GM12878 (cell line): Measurements from ENCODE around the gene GABARAPL2. TPM values are rescaled to one million over a fixed set of nuclear protein-coding genes. Genes with fewer than 3 reads are reported as not detected.

Source experiments
- ATAC-seq: fragments of 200-7000 bp; cut with Tn5 transposase; 3 replicates; pipeline ENCODE4 v1.9.1; 2020; ENCODE audit warnings: mild to moderate bottlenecking, moderate library complexity
- BruUV-seq: library from RNA; stranded (reverse); fragments of 400-500 nt; replicated peaks from 2 replicates; lab custom pipeline; 2021; lab: Mats Ljungman, UMichigan
- CTCF ChIA-PET: fragments of 300-600 bp; sonication (Branson Sonifier 250); formaldehyde crosslinking; extraction: SDS; loops from one replicate; lab custom pipeline; 2021; ENCODE audit warnings: inconsistent platforms; lab: Yijun Ruan, JAX
- POLR2A ChIA-PET: fragments of 350-600 bp; formaldehyde crosslinking; extraction: SDS; loops from one replicate; lab custom pipeline; 2021; ENCODE audit warnings: inconsistent platforms; lab: Charles Lee
- RAD21 ChIA-PET: fragments of 300-600 bp; sonication (Branson Sonifier 250); formaldehyde crosslinking; loops from one replicate; lab custom pipeline; 2023; ENCODE audit warnings: antibody characterized with exemption; ENCODE audit not compliant: unreplicated experiment; lab: Charles Lee
- SMC1A ChIA-PET: fragments of 300-600 bp; sonication (Branson Sonifier 250); formaldehyde crosslinking; loops from one replicate; lab custom pipeline; 2023; ENCODE audit not compliant: unreplicated experiment, uncharacterized antibody; lab: Charles Lee
- DNase-seq: peaks from one replicate; pipeline ENCODE4 v3.0.0-alpha.2; 2011; ENCODE audit warnings: low read depth, low spot score
- FAIRE-seq: peaks from 3 replicates; lab custom pipeline; 2011; peaks lifted over from hg19 to GRCh38; lab: Jason Lieb, UNC
- H2AFZ ChIP-seq: 2 replicates; pipeline ENCODE4 v1.6.0; 2011; ENCODE audit warnings: low read depth, low read length, control low read depth; ENCODE audit not compliant: control insufficient read depth
- H3K27ac ChIP-seq: 2 replicates; pipeline ENCODE4 v1.5.1; 2011; ENCODE audit warnings: control low read depth; ENCODE audit not compliant: control insufficient read depth, insufficient read depth
- H3K27me3 ChIP-seq, 2 experiments: replicated peaks in 1 of 2; 2 replicates each; pipeline versions ENCODE4 v1.6.0 to v1.6.1; 2011; ENCODE audit warnings: low read length in 1 of 2; ENCODE audit not compliant: control insufficient read depth in 2 of 2, insufficient read depth in 2 of 2
- H3K36me3 ChIP-seq, 2 experiments: 2 replicates each; pipeline ENCODE4 v1.5.1; 2011; ENCODE audit warnings: low read length in 1 of 2; ENCODE audit not compliant: control insufficient read depth in 2 of 2, insufficient read depth in 2 of 2
- H3K4me1 ChIP-seq: 2 replicates; pipeline ENCODE4 v1.6.1; 2011; ENCODE audit warnings: mild to moderate bottlenecking, low read length, moderate library complexity, mixed read lengths; ENCODE audit not compliant: control insufficient read depth, insufficient read depth
- H3K4me2 ChIP-seq: 2 replicates; pipeline ENCODE4 v1.6.0; 2011; ENCODE audit warnings: control low read depth; ENCODE audit not compliant: control insufficient read depth, insufficient read depth
- H3K4me3 ChIP-seq: fragments of 200-600 bp; sonication (generic); 2 replicates; pipeline ENCODE4 v1.5.1; 2016
- H3K79me2 ChIP-seq: 2 replicates; pipeline ENCODE4 v1.6.0; 2011; ENCODE audit warnings: low read length; ENCODE audit not compliant: control insufficient read depth, insufficient read depth
- H3K9ac ChIP-seq: 2 replicates; pipeline ENCODE4 v1.8.0; 2011; ENCODE audit warnings: low read length, control low read depth, mixed read lengths; ENCODE audit not compliant: control insufficient read depth, insufficient read depth
- H3K9me3 ChIP-seq: replicated peaks from 3 replicates; pipeline ENCODE4 v1.5.1; 2011; ENCODE audit warnings: mild to moderate bottlenecking, low read length; ENCODE audit not compliant: control insufficient read depth, insufficient read depth
- H4K20me1 ChIP-seq: 2 replicates; pipeline ENCODE4 v1.6.0; 2011; ENCODE audit not compliant: control insufficient read depth, insufficient read depth
- BCL11A ChIP-seq: IDR thresholded peaks from 2 replicates; pipeline ENCODE4 v1.6.1; 2011; ENCODE audit warnings: low read depth, low read length
- CBFB ChIP-seq: IDR thresholded peaks from 2 replicates; pipeline ENCODE4 v1.6.1; 2016; ENCODE audit warnings: antibody characterized with exemption, low read depth
- CHD1 ChIP-seq: IDR thresholded peaks from 2 replicates; pipeline ENCODE4 v1.6.1; 2012; ENCODE audit warnings: low read depth, low read length, improper control_type of control experiment
- CHD2 ChIP-seq: IDR thresholded peaks from 2 replicates; pipeline ENCODE4 v1.6.1; 2011; ENCODE audit warnings: low read depth, low read length, improper control_type of control experiment, borderline replicate concordance
- EED ChIP-seq: sonication (generic); IDR thresholded peaks from 2 replicates; pipeline ENCODE4 v1.6.1; 2016; ENCODE audit warnings: antibody characterized with exemption, low read depth
- EGR1 ChIP-seq, 2 experiments: IDR thresholded peaks; 1 replicate in 1 of 2; 2 replicates in 1 of 2; pipeline ENCODE4 v1.6.1; 2011 to 2012; ENCODE audit warnings: low read depth in 2 of 2, low read length in 2 of 2, borderline replicate concordance in 1 of 2, mild to moderate bottlenecking in 1 of 2, moderate library complexity in 1 of 2
- ETV6 ChIP-seq, 2 experiments: fragments of 450-650 bp in 1 of 2; IDR thresholded peaks in 1 of 2; conservative IDR thresholded peaks in 1 of 2; 2 replicates each; pipeline ENCODE4 v1.6.1; 2014; ENCODE audit warnings: antibody characterized with exemption in 1 of 2, borderline replicate concordance in 1 of 2, low read depth in 1 of 2, mild to moderate bottlenecking in 1 of 2, moderate library complexity in 1 of 2
- GABPA ChIP-seq: IDR thresholded peaks from 2 replicates; pipeline ENCODE4 v1.6.1; 2014; ENCODE audit warnings: antibody characterized with exemption, low read depth, mild to moderate bottlenecking, inconsistent platforms
- IRF4 ChIP-seq: IDR thresholded peaks from 2 replicates; pipeline ENCODE4 v1.6.1; 2011; ENCODE audit warnings: low read depth, low read length
- NFIC ChIP-seq: IDR thresholded peaks from 2 replicates; pipeline ENCODE4 v1.6.1; 2012; ENCODE audit warnings: low read depth, mild to moderate bottlenecking, inconsistent platforms, low read length, moderate library complexity
- PAX5 ChIP-seq: IDR thresholded peaks from 2 replicates; pipeline ENCODE4 v1.6.1; 2011; ENCODE audit warnings: low read depth, low read length, borderline replicate concordance
- PAX8 ChIP-seq: fragments of 450-650 bp; IDR thresholded peaks from 2 replicates; pipeline ENCODE4 v1.6.1; 2017; ENCODE audit warnings: mild to moderate bottlenecking, moderate library complexity
- RCOR1 ChIP-seq: conservative IDR thresholded peaks from 2 replicates; pipeline ENCODE4 v1.6.1; 2012; ENCODE audit warnings: low read depth, low read length, improper control_type of control experiment
- RUNX3 ChIP-seq: IDR thresholded peaks from 2 replicates; pipeline ENCODE4 v1.6.1; 2012; ENCODE audit warnings: low read length, inconsistent platforms
- SRF ChIP-seq, 2 experiments: IDR thresholded peaks; 2 replicates each; pipeline ENCODE4 v1.6.1; 2011; ENCODE audit warnings: low read depth in 2 of 2, low read length in 2 of 2, mild to moderate bottlenecking in 1 of 2, moderate library complexity in 1 of 2
- STAT3 ChIP-seq: IDR thresholded peaks from 2 replicates; pipeline ENCODE4 v1.6.1; 2011; ENCODE audit warnings: low read depth, low read length, improper control_type of control experiment
- TCF7 ChIP-seq: IDR thresholded peaks from 2 replicates; pipeline ENCODE4 v1.6.1; 2014; ENCODE audit warnings: antibody characterized with exemption, borderline replicate concordance
- ZBED1 ChIP-seq: IDR thresholded peaks from 2 replicates; pipeline ENCODE4 v1.6.1; 2016; ENCODE audit warnings: borderline replicate concordance
- ZNF622 ChIP-seq: fragments of 450-650 bp; IDR thresholded peaks from 2 replicates; pipeline ENCODE4 v1.6.1; 2017; ENCODE audit warnings: mild to moderate bottlenecking, inconsistent platforms
- whole genome bisulfite sequencing: methylation state at CpG from one replicate; pipeline ENCODE4 v1.1.6; 2016; ENCODE audit warnings: low lambda C conversion rate; ENCODE audit not compliant: insufficient replicate concordance, insufficient coverage; ENCODE audit errors: missing lambda C conversion rate; 5-methylcytosine and 5-hydroxymethylcytosine counted together
- in situ Hi-C: fragments of 300-500 bp; cut with MboI; formaldehyde crosslinking; loops from 9 replicates; pipeline ENCODE4 v1.14.3; 2018; ENCODE audit warnings: mixed read lengths
- intact Hi-C: fragments of 100-400 bp; cut with micrococcal nuclease; formaldehyde crosslinking; loops from one replicate; pipeline ENCODE4 v1.14.2; 2022; ENCODE audit not compliant: unreplicated experiment
- polyA plus RNA-seq, 11 experiments: library from polyadenylated mRNA; depleted of rRNA in 4 of 11; unstranded in 6 of 11; stranded (reverse) in 5 of 11; fragments of >200 nt; fragmentation: Nextera tagmentation in 4 of 11; fragmentation: Illumina TruSeq in 1 of 11; extraction: Ambion mirVana in 4 of 11; extraction: Trizol in 1 of 11; gene quantifications; 1 replicate in 1 of 11; 2 replicates in 10 of 11; pipeline versions ENCODE4 v1.2.1 to v1.2.3, GENCODE V29; 2011 to 2016; ENCODE audit warnings: inconsistent platforms in 2 of 11, missing spikeins in 2 of 11, low read depth in 1 of 11
- total RNA-seq, 4 experiments: library from RNA; depleted of rRNA in 3 of 4; stranded (reverse); fragments of >200 nt in 3 of 4; fragmentation: Illumina TruSeq in 1 of 4; extraction: Trizol in 1 of 4; gene quantifications; 2 replicates each; pipeline versions ENCODE4 v1.2.1 to v1.2.3, GENCODE V29; 2013 to 2021

Gene GABARAPL2
- total and polyA plus RNA-seq, 10 of the 15 experiments (the other 5 are each of a cell fraction or from before 2014, with no cell fraction given): 61.9 to 359 (median 128) TPM

GRCh38 chr16:75615619-75616018 is 49.4 kb downstream of the GABARAPL2 start:
- ChIA-PET CTCF (interaction anchor here (1.0 to 9.5 kb wide), 5 partner anchors 9 to 151 kb away, joined by 3 to 153 read pairs (median 4); partner anchors contain the start of gene TMEM170A), SMC1A (interaction anchor here (1.7 kb wide), 1 partner anchor 9 kb away, joined by 6 read pairs; no protein-coding TSS in a partner anchor), POLR2A (interaction anchor here (0.6 kb wide), 1 partner anchor 26 kb away, joined by 4 read pairs; no protein-coding TSS in a partner anchor), RAD21 (interaction anchor here (0.7 kb wide), 1 partner anchor 140 kb away, joined by 4 read pairs; no protein-coding TSS in a partner anchor)
- in situ Hi-C loops: no loop called here
- no TSS peak for BruUV-seq
- no peak for DNase-seq
- Histone ChIP-seq H3K9me3 (no peaks in the 10 kb centered on the region), H3K27me3 (no peaks in the 10 kb centered on the region), H3K4me1 (peaks cover 21% of the 10 kb centered on the region), H3K79me2 (peaks cover 2% of the 10 kb centered on the region; the same call in 1 of the 2 replicates), H3K36me3 (peaks cover 6 to 33% of the 10 kb centered on the region in 2 experiments), H3K4me3 (no peak overlapping the region), H2AFZ (no peak overlapping the region), H3K9ac (no peak overlapping the region), H4K20me1 (no peaks in the 10 kb centered on the region), H3K4me2 (no peak overlapping the region), H3K27ac (peak overlapping the region; percentile 32; the same call in 1 of the 2 replicates)
- intact Hi-C loops: no loop called here
- WGBS: 100% methylated on average over 2 of the region's 2 CpGs
- TF ChIP-seq CHD2 (no peak), EGR1 (IDR thresholded peaks at IDR 0.05; ENCODE audit: borderline replicate concordance in 1 of 2, low read depth in 2 of 2, low read length in 2 of 2) (no peak), STAT3 (no peak)
- FAIRE-seq: no peak
- no peak for ATAC-seq

- Histone ChIP-seq H3K4me3 (no peak overlapping the region), H3K9ac (no peak overlapping the region), H3K79me2 (peaks cover 8% of the 10 kb centered on the region), H3K9me3 (no peaks in the 10 kb centered on the region), H2AFZ (no peak overlapping the region; the same call in 1 of the 2 replicates), H3K27me3 (no peaks in the 10 kb centered on the region), H3K4me1 (peaks cover 30% of the 10 kb centered on the region), H3K4me2 (no peak overlapping the region), H3K27ac (peak overlapping the region; percentile 68), H4K20me1 (no peaks in the 10 kb centered on the region), H3K36me3 (peaks cover 6 to 28% of the 10 kb centered on the region in 2 experiments)
- no TSS peak for BruUV-seq
- no peak for FAIRE-seq
- 13% methylated on average over 4 of the region's 4 CpGs for WGBS
- in situ Hi-C loops (no loop called here), intact Hi-C loops (no loop called here)
- ChIA-PET RAD21 (no interaction called here), SMC1A (interaction anchor here (1.7 kb wide), 1 partner anchor 10 kb away, joined by 6 read pairs; no protein-coding TSS in a partner anchor), CTCF (interaction anchor here (1.0 to 9.5 kb wide), 3 partner anchors 42 to 152 kb away, joined by 4 to 153 read pairs (median 7); partner anchors contain the start of gene TMEM170A), POLR2A (no interaction called here)
- peak; percentile 25; the same call in 2 of the 3 replicates for ATAC-seq
- no peak for DNase-seq
- TF ChIP-seq NFIC: peak; percentile 94
- peak; percentile 50; the same call in 1 of the 2 replicates for TF ChIP-seq TCF7
- TF ChIP-seq EED: peak; percentile 51; the same call in 1 of the 2 replicates
- TF ChIP-seq ZBED1: peak; percentile 82
- no peak for TF ChIP-seq PAX5
- peak in 1 of 2 experiments; percentile 59; a peak in 1 of 4 replicates for TF ChIP-seq ETV6 (conservative IDR thresholded peaks at IDR 0.05 in 1 of 2, IDR thresholded peaks at IDR 0.05 in 1 of 2; ENCODE audit: borderline replicate concordance in 1 of 2, low read depth in 1 of 2)
- 0 out of 2 replicates have a peak, but pooled peaks have one; percentile 16 for TF ChIP-seq CBFB
- 0 out of 2 replicates have a peak, but pooled peaks have one; percentile 19 for TF ChIP-seq IRF4
- 0 out of 2 replicates have a peak, but pooled peaks have one; percentile 54 for TF ChIP-seq GABPA
- TF ChIP-seq PAX8: no peak
- peak; percentile 63; the same call in 1 of the 2 replicates for TF ChIP-seq RUNX3
- TF ChIP-seq ZNF622: no peak
- no peak for TF ChIP-seq CHD1
- no peak for TF ChIP-seq SRF (IDR thresholded peaks at IDR 0.05; ENCODE audit: low read depth in 2 of 2, low read length in 2 of 2)
- no peak for TF ChIP-seq RCOR1
- peak; percentile 14; the same call in 1 of the 2 replicates for TF ChIP-seq BCL11A
These were observed 50.4 kb downstream of the GABARAPL2 start for GRCh38 chr16:75616521-75617010.
